ENCODE results near the gene NUDT4B.
"Not testable (repeated sequence)": the region's sequence is repeated elsewhere in the genome, so short reads cannot be mapped to it uniquely, and the experiment has no call there.

The NUDT4B gene

GRCh38 chr1:148748563-148749334, at the start of gene NUDT4B:
Gene NUDT4B (plus strand): TSS chr1:148748774. CDS start chr1:148748953, 179 bp downstream.
- not testable (repeated sequence) for DNase-seq (ENCODE audit: low read depth)

- not testable (repeated sequence) for DNase-seq (ENCODE audit: low read depth)
These were observed 49.2 kb upstream of the NUDT4B start for GRCh38 chr1:148699357-148699756.

- DNase-seq (ENCODE audit: low read depth): not testable (repeated sequence)
These were observed 46.3 kb upstream of the NUDT4B start for GRCh38 chr1:148702242-148702641.

GRCh38 chr1:148703973-148704591, 44.5 kb upstream of the NUDT4B start:
- not testable (repeated sequence) for DNase-seq (ENCODE audit: low read depth)

- not testable (repeated sequence) for DNase-seq (ENCODE audit: low read depth)
These were observed 43.1 kb upstream of the NUDT4B start for GRCh38 chr1:148705316-148705948.

GRCh38 chr1:148708779-148709333, 39.7 kb upstream of the NUDT4B start:
- DNase-seq (ENCODE audit: low read depth): not testable (repeated sequence)

GRCh38 chr1:148710772-148711523, 37.6 kb upstream of the NUDT4B start:
- DNase-seq (ENCODE audit: low read depth): not testable (repeated sequence)

GRCh38 chr1:148712353-148712752, 36.2 kb upstream of the NUDT4B start:
- DNase-seq (ENCODE audit: low read depth): not testable (repeated sequence)

- not testable (repeated sequence) for DNase-seq (ENCODE audit: low read depth)
These were observed 33.1 kb upstream of the NUDT4B start for GRCh38 chr1:148715518-148715917.

- DNase-seq (ENCODE audit: low read depth): not testable (repeated sequence)
These were observed 31.5 kb upstream of the NUDT4B start for GRCh38 chr1:148716966-148717520.

- DNase-seq (ENCODE audit: low read depth): not testable (repeated sequence)
These were observed 27.7 kb upstream of the NUDT4B start for GRCh38 chr1:148720918-148721317.

- DNase-seq (ENCODE audit: low read depth): not testable (repeated sequence)
These were observed 25.8 kb upstream of the NUDT4B start for GRCh38 chr1:148722758-148723157.

GRCh38 chr1:148723515-148723914, 25.1 kb upstream of the NUDT4B start:
- not testable (repeated sequence) for DNase-seq (ENCODE audit: low read depth)

- not testable (repeated sequence) for DNase-seq (ENCODE audit: low read depth)
These were observed 23.7 kb upstream of the NUDT4B start for GRCh38 chr1:148724872-148725271.

GRCh38 chr1:148727862-148728261, 20.7 kb upstream of the NUDT4B start:
- not testable (repeated sequence) for DNase-seq (ENCODE audit: low read depth)

- DNase-seq (ENCODE audit: low read depth): not testable (repeated sequence)
These were observed 19.4 kb upstream of the NUDT4B start for GRCh38 chr1:148729128-148729527.

GRCh38 chr1:148729541-148729940, 19.0 kb upstream of the NUDT4B start:
- DNase-seq (ENCODE audit: low read depth): not testable (repeated sequence)

- DNase-seq (ENCODE audit: low read depth): not testable (repeated sequence)
These were observed 16.3 kb upstream of the NUDT4B start for GRCh38 chr1:148732277-148732676.

GRCh38 chr1:148733585-148734310, 14.8 kb upstream of the NUDT4B start:
- DNase-seq (ENCODE audit: low read depth): not testable (repeated sequence)

- DNase-seq (ENCODE audit: low read depth): not testable (repeated sequence)
These were observed 14.3 kb upstream of the NUDT4B start for GRCh38 chr1:148734311-148734662.

- not testable (repeated sequence) for DNase-seq (ENCODE audit: low read depth)
These were observed 13.0 kb upstream of the NUDT4B start for GRCh38 chr1:148735538-148735937.

Measured in activated T-helper 1 cell treated with Interleukin-2 at 50 U/mL for 16 hours (primary cell).